GM19351 (cell line): Measurements from ENCODE around the gene ABTB1.
"Not testable (repeated sequence)": the region's sequence is repeated elsewhere in the genome, so short reads cannot be mapped to it uniquely, and the experiment has no call there.

ENCODE experiments used
- ATAC-seq: cut with Tn5 transposase; IDR thresholded peaks from one replicate; pipeline ENCODE4 v1.9.1; 2021; ENCODE audit warnings: mild to moderate bottlenecking, moderate library complexity; ENCODE audit not compliant: unreplicated experiment

ABTB1 gene

DNA sequence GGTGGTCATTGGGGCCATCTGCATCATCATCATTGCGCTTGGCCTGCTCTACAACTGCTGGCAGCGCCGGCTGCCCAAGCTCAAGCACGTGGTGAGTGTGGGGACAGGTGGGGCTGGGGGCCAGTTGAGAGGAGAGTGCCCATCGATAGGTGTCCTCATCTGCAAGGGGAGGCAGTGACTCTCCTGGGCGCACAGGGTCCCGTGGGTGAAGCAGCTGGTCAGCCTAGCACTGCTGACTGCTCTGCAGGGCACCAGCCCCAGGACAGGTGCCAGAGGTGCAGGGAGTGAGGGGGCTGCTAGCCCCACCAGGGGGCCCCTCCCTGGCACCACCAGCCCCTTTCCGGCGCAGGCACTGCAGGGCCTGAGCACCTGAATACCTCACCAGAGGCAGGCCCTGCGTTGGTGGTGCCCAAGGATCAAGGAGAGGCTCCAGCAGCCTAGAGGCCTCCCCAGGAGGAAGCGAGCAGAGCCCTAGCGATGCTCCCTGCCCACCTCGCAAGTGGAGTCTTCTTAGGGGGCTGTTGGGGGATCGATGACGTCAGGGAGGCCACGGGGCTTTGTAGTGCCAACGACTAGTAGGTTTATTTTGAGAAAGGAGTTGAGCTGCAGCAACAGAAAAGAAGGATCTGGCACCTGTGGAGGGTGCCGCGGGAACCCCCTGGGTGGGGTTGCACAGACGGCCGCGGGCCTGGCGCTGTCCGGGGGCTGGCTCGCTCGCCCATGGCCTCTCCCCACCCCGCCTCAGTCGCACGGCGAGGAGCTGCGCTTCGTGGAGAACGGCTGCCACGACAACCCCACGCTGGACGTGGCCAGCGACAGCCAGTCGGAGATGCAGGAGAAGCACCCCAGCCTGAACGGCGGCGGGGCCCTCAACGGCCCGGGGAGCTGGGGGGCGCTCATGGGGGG lies 976 bp upstream of the ABTB1 start:
- ATAC-seq: peak; percentile 34

DNA sequence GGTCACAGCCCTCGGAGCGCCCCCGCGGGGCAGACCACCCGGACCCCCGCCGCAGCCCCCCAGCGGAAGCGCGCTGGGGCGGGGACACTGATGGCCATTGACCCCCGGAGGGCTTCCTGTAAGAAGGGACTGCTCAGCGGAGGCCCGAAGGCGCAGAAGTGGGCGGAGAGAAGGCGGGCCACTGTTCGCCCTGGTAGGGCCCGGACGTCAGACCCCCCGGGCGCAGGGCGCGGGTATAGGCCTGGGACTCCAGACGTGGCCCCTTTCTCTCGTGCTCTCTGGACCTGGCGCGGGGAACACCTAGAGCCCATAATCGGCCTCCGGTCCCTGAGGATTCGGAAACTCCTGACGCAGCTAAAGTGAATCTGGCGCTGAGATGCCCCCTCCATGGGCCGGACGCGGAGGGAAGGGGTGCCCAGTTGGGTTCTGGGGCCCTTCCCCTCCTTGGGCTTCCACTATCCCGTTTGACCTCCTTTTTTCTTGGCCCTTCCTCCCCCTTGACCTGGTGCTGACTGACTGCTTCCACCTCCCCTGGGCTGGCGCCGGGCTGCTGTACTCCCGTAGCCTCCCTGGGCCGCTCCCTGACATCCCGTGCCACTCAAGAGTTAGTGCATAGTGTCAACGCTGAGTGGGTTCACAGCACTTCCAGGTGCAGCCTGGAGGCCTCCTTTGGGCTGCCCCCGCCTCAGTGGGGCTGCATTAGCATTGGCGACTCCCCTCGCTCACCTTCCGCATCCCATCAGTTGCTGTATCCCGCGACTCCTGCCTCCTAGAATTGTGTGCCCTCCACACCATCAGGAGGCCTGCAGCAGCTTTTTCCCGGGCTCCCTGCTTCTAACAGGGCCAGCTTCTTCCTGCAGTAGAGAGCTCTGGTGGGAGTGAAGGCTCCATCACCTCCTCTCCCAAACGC lies 694 bp downstream of the ABTB1 start:
- ATAC-seq: peak; percentile 37

DNA sequence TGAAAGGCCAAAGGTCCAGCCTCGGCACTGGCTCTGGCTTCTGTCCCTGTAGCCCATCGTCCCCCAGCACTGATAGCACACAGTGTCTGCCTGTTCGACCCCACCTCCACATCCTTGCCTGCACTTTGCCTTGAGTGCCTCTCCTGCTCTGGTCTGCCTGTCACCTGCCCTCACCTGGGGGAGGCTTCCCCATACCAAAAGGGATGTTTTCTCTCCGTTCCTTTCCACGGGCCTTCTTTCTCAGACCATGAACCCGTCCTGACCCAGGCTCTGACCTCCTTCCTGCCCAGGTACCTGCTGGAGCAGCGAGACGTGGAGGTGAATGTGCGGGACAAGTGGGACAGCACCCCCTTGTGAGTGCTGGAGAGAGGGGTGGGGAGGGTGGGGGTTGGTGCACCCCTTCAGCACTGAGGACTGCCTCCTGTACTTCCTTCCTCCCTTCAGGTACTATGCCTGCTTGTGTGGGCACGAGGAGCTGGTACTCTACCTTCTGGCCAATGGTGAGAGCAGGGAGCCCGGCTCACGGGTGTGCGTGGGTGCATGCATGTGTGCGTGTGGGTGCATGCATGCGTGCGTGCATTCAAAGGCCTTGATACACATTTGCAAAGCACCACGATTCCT lies 1.5 kb downstream of the ABTB1 start:
- no peak for ATAC-seq

GRCh38 chr3:127674790-127675189 lies 2.0 kb downstream of the ABTB1 start:
- no peak for ATAC-seq

- no peak for ATAC-seq
These were observed 3.1 kb downstream of the ABTB1 start for GRCh38 chr3:127675651-127676391.

- ATAC-seq: no peak
These were observed 3.7 kb downstream of the ABTB1 start for GRCh38 chr3:127676456-127676855.

DNA sequence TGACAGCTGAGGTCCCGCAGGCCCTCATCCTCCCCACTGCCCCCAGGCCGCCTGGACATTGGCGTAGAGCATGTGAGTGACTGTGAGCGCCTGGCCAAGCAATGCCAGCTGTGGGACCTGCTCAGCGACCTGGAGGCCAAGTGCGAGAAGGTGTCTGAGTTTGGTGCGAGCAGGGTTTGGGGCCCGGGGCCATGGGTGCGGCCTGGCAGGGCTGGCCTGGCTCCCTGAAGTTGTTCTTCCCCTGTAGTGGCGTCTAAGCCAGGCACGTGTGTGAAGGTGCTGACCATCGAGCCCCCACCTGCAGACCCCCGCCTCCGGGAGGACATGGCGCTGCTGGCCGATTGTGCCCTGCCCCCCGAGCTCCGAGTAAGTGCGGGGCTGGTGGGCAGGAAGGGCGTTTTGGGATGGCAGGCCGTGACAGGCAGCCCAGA lies 4.2 kb downstream of the ABTB1 start:
- ATAC-seq: no peak

- no peak for ATAC-seq
These were observed 5.0 kb downstream of the ABTB1 start for GRCh38 chr3:127677541-127678314.

GRCh38 chr3:127678315-127678599 lies 5.5 kb downstream of the ABTB1 start:
- no peak for ATAC-seq

- no peak for ATAC-seq
These were observed 6.1 kb downstream of the ABTB1 start for GRCh38 chr3:127678611-127679533.

DNA sequence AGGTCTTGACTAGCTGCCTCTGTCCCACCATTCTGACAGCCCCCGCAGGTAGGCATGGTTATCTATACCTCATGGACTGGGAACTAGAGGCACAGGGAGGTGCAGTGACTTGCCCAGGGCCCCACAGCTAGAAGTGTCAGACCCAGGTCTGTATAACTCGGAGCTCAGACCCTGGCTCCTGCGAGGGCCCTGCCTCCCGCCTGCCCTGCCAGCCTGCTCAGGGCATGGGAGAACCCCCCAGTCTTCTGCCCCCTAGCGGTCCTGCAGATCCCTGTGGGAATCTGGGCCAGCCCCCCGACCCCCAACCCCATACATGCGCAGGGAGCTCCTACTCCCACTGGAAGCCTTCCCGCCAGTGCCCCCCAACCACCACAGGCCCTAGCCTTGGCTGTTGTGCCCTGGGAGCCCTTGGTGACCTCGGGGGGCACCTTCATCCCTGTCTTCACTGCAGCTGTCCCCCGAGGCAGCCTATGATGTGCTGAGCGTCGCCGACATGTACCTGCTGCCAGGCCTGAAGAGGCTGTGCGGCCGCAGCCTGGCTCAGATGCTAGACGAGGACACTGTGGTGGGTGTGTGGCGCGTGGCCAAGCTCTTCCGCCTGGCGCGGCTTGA lies 6.9 kb downstream of the ABTB1 start:
- ATAC-seq: no peak

GRCh38 chr3:127680146-127680661 lies 7.5 kb downstream of the ABTB1 start:
- no peak for ATAC-seq

DNA sequence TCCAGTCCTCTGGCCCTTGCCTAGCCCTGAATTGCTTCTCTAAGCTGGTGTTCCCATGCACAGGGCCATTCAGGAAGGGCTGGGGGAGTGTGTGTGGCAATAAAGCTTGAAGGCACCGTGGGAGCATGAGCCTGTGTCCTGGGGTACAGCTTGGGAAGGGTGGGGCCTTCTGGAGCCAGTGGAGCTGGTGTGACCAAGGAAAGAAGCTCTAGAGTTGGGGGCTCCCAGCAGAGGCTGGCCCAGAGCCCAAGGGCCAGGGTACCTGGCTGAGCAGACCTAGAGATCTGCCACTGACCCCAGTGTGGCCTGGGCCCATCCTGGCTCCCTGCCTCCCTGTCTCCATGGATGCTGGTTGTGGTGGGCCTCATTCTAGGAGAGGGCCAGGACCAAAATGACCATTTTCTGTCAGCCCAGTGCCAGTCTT lies 8.1 kb downstream of the ABTB1 start:
- ATAC-seq: no peak

- not testable (repeated sequence) for ATAC-seq
These were observed 9.4 kb downstream of the ABTB1 start for GRCh38 chr3:127682175-127682554.

DNA sequence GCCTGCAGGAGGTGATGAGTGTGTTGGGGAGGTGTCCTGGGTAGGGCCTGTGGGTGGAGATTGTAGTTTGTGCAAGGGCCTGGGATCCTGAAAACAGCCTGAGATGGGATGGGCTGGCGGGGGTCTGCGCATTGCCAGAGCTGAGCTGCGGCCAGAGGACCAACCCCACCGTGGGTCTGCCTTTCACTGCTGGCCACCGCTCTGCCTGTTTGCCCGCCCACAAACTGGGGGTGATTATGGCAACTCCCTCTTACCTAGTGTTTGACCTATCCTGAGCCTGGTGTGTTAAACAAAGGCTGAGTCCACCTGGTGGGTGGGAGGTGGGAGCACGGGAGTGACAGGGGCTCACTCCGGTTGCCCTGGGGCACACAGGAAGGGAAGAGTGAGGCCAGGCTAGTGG lies 9.8 kb downstream of the ABTB1 start:
- no peak for ATAC-seq

DNA sequence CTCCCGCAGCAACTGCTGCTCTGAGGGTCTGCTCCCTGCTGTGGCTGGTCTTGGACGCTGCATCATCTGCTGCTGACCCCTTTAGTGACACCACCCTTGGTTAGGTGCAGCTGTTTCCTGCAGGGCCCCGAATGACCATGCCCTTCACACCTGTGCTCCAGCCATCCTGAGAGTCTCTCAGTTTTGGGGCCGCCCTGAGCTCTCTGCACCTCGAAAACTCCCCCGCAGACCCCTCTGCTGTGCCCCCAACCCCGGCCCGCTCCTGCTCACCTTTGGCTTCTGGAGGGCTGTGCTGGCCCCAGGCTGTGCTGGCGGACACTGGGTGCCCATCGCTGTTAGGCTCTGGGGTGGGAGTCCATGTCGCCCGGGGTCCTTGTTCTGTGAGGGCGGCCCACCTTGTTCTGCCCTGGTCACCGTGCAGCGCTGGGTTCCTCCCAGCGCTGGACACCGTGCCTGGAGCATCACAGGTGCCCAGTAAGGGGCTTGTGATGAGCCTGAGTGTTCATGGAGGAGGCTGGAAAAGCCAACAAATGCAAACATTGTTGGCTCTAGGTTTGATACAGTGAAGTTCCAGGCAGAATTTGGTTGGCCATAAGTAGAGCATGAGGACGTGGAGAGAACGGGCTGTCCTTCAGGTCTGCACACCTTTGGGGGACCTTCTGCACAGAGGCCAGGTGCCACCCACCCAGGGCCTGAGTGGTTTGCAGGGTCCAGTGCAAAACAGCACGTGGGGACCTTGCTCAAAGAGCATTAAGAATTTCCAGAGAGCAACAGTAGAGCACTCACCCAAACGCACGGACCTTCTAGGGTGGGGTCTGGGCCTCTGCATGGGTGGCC lies 12.3 kb downstream of the ABTB1 start:
- no peak for ATAC-seq

GRCh38 chr3:127685708-127686511 lies 13.2 kb downstream of the ABTB1 start:
- ATAC-seq: no peak
